SH-SY5Y (cell line): ENCODE results near the gene SLC35F6.

Experiments used
- GATA2 ChIP-seq: IDR thresholded peaks from 2 replicates; pipeline ENCODE4 v1.6.1; 2011; ENCODE audit warnings: mild to moderate bottlenecking, low read depth, low read length
- GATA3 ChIP-seq: IDR thresholded peaks from 2 replicates; pipeline ENCODE4 v1.6.1; 2011; ENCODE audit warnings: low read depth, mild to moderate bottlenecking, low read length, moderate library complexity

DNA sequence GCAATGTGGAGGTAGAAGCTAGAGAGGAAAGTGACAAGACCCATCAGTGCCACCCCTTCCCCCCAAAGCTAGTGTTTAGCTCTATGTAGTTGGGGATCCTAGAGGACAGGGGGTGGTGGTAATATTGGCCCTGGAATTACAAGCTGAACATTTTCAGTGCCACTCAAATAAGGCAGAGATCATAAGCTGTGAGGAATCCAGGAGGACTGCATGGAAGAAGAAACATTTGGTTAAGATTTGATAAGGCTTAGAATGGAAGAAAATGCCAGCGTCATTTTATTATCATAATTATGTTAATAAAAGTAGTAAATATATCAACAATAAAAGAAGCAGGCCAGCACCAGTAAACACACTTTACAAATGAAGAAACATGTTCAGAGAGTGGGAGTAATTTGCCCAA lies 37.9 kb upstream of the SLC35F6 start:
- no peak for TF ChIP-seq GATA3
- no peak for TF ChIP-seq GATA2
